ENCODE results near the gene IL1R2. TPM values are rescaled to one million over a fixed set of nuclear protein-coding genes. Genes with fewer than 3 reads are reported as not detected.

Gene IL1R2
- total RNA-seq, 2 experiments from 2014 or later, result 1.1 TPM; not detected in 1

DNA sequence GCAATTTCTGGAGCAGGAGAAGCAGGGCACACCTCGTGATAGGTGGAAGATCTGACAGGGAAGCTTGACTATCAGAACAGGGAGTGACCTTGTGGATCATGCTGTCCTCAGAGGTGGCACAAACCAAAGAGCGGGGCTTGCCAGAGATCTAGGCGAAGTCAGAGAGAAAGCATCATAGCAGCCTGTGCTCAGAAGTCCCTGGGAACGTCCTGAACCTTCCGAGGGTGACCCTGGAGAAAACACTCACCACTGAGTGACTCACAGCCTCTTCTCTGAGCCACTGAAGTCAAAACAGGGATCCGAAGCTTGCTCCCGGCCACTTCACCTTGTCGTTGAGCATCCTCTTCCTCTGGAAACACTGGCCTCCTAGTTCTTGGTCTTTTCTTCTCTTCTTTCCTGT, 56.7 kb downstream of the IL1R2 start:
- no peak overlapping the region for H3K27ac Mint-ChIP-seq
- no peak for ATAC-seq
- POLR2A ChIA-PET, result no interaction called here
- intact Hi-C loops (cut with micrococcal nuclease), result no loop called here
- DNase-seq, result no peak
- peaks cover 6% of the 10 kb centered on the region for H3K4me1 Mint-ChIP-seq (ENCODE audit: low read depth)
- H3K36me3 Mint-ChIP-seq (ENCODE audit: low read depth), result no peaks in the 10 kb centered on the region
- CTCF ChIA-PET, result no interaction called here
- no peak for TF ChIP-seq CTCF (IDR thresholded peaks at IDR 0.05)
- peaks cover 11% of the 10 kb centered on the region for H3K27me3 Mint-ChIP-seq
- no peak overlapping the region for H3K4me3 Mint-ChIP-seq
- no peaks in the 10 kb centered on the region for H3K9me3 Mint-ChIP-seq

- ChIA-PET POLR2A (interaction anchor here (0.6 kb wide), 1 partner anchor 991 kb away, joined by 3 read pairs; no protein-coding TSS in a partner anchor), CTCF (interaction anchor here (0.6 to 2.8 kb wide), 4 partner anchors 16 to 191 kb away, joined by 3 to 10 read pairs (median 6); no protein-coding TSS in a partner anchor)
- intact Hi-C loops (cut with micrococcal nuclease), result no loop called here
- Mint-ChIP-seq H3K36me3 (ENCODE audit: low read depth) (no peaks in the 10 kb centered on the region), H3K9me3 (no peaks in the 10 kb centered on the region), H3K4me3 (no peak overlapping the region), H3K27ac (no peak overlapping the region), H3K27me3 (peaks cover 11% of the 10 kb centered on the region), H3K4me1 (ENCODE audit: low read depth) (no peaks in the 10 kb centered on the region)
- DNase-seq, result no peak
- no peak for ATAC-seq
- no peak for TF ChIP-seq CTCF (IDR thresholded peaks at IDR 0.05)
These were observed 58.1 kb downstream of the IL1R2 start for GRCh38 chr2:102049756-102050443.

GRCh38 chr2:102050854-102051391, 59.2 kb downstream of the IL1R2 start:
- Mint-ChIP-seq H3K27ac (no peak overlapping the region), H3K4me3 (no peak overlapping the region), H3K9me3 (no peaks in the 10 kb centered on the region), H3K27me3 (peaks cover 10% of the 10 kb centered on the region), H3K4me1 (ENCODE audit: low read depth) (peaks cover 2% of the 10 kb centered on the region), H3K36me3 (ENCODE audit: low read depth) (no peaks in the 10 kb centered on the region)
- CTCF ChIA-PET, result interaction anchor here (1.1 to 2.8 kb wide), 3 partner anchors 11 to 190 kb away, joined by 3 to 10 read pairs (median 10); no protein-coding TSS in a partner anchor
- no peak for DNase-seq
- no peak for TF ChIP-seq CTCF (IDR thresholded peaks at IDR 0.05)
- ATAC-seq, result no peak
- POLR2A ChIA-PET, result interaction anchor here (0.6 kb wide), 2 partner anchors 11 to 992 kb away, joined by 3 read pairs; no protein-coding TSS in a partner anchor
- intact Hi-C loops (cut with micrococcal nuclease), result no loop called here

- intact Hi-C loops (cut with micrococcal nuclease), result no loop called here
- H3K4me1 Mint-ChIP-seq (ENCODE audit: low read depth), result peaks cover 2% of the 10 kb centered on the region
- POLR2A ChIA-PET, result no interaction called here
- no peak for DNase-seq
- H3K9me3 Mint-ChIP-seq, result no peaks in the 10 kb centered on the region
- ATAC-seq, result no peak
- CTCF ChIA-PET, result interaction anchor here (1.1 to 2.8 kb wide), 2 partner anchors 10 to 32 kb away, joined by 3 to 10 read pairs; no protein-coding TSS in a partner anchor
- no peaks in the 10 kb centered on the region for H3K36me3 Mint-ChIP-seq (ENCODE audit: low read depth)
- H3K4me3 Mint-ChIP-seq, result no peak overlapping the region
- H3K27me3 Mint-ChIP-seq, result peaks cover 3% of the 10 kb centered on the region
- TF ChIP-seq CTCF (IDR thresholded peaks at IDR 0.05), result no peak
- no peak overlapping the region for H3K27ac Mint-ChIP-seq
These were observed 60.0 kb downstream of the IL1R2 start for GRCh38 chr2:102051692-102052277.

DNA sequence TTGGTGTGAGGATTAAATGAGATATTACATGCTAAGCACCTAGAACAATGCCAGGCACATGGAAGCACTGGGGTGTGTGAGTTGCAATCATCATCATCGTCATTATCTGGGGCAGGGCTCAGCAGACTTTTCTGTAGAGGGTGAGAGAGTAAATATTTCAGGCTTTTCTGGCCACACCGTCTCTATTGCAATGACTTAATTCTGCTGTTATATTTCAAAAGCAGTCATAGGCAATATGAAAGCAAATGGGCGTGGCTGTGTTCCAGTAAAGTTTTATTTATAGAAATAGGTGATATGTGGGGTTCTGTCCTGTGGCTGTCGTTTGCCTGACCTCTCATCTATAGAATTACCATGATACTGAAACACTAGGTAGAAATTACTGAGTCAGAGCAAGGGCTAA, 60.6 kb downstream of the IL1R2 start:
- CTCF ChIA-PET, result interaction anchor here (1.4 kb wide), 1 partner anchor 8 kb away, joined by 5 read pairs; no protein-coding TSS in a partner anchor
- TF ChIP-seq CTCF (IDR thresholded peaks at IDR 0.05), result no peak

More for the DNA sequence above, 60.6 kb downstream of the IL1R2 start:
- Mint-ChIP-seq H3K4me1 (ENCODE audit: low read depth) (peaks cover 2% of the 10 kb centered on the region), H3K27ac (no peak overlapping the region), H3K36me3 (ENCODE audit: low read depth) (no peaks in the 10 kb centered on the region), H3K9me3 (no peaks in the 10 kb centered on the region), H3K4me3 (no peak overlapping the region), H3K27me3 (no peaks in the 10 kb centered on the region)
- ATAC-seq (no peak), DNase-seq (no peak)
- POLR2A ChIA-PET, result no interaction called here
- intact Hi-C loops (cut with micrococcal nuclease), result no loop called here
